Ovary (tissue), 9 donors: ENCODE measurements around the gene SMYD2. TPM values are rescaled to one million over a fixed set of nuclear protein-coding genes. Genes with fewer than 3 reads are reported as not detected.

Source experiments
- DNase-seq, 5 donors: peaks; one replicate each; pipeline ENCODE4 v3.0.0-alpha.2; 2019 to 2020
- H3K27ac ChIP-seq, 2 donors: fragments of 200-600 bp; one replicate each; pipeline versions ENCODE4 v1.5.1 to v1.8.0; 2019 to 2022
- H3K27me3 ChIP-seq: fragments of 200-600 bp; one replicate; pipeline ENCODE4 v1.8.0; 2022
- H3K36me3 ChIP-seq: fragments of 200-600 bp; sonication (generic); one replicate; pipeline ENCODE4 v1.5.1; 2019
- H3K4me1 ChIP-seq: one replicate; pipeline ENCODE4 v1.8.1; 2013; ENCODE audit warnings: mild to moderate bottlenecking, moderate library complexity; ENCODE audit not compliant: insufficient read depth
- H3K4me3 ChIP-seq: fragments of 200-600 bp; sonication (generic); one replicate; pipeline ENCODE4 v1.5.1; 2017
- H3K9me3 ChIP-seq, 2 donors: fragments of 200-600 bp in 1 of 2; sonication (generic) in 1 of 2; one replicate each; pipeline versions ENCODE4 v1.5.1 to v1.8.1; 2013 to 2019; ENCODE audit warnings: mild to moderate bottlenecking in 1 of 2, moderate library complexity in 1 of 2
- CTCF ChIP-seq, 3 donors: fragments of 450-650 bp in 2 of 3; fragments of 200-600 bp in 1 of 3; IDR thresholded peaks; one replicate each; pipeline versions ENCODE4 v1.5.1 to v1.8.0; 2016 to 2022; ENCODE audit warnings: antibody characterized with exemption in 3 of 3, mild to moderate bottlenecking in 1 of 3
- EP300 ChIP-seq: sonication (generic); formaldehyde crosslinking; IDR thresholded peaks from one replicate; pipeline ENCODE4 v1.6.1; 2017; ENCODE audit warnings: antibody characterized with exemption
- POLR2A ChIP-seq: fragments of 450-650 bp; IDR thresholded peaks from one replicate; pipeline ENCODE4 v1.6.1; 2017; ENCODE audit warnings: antibody characterized with exemption, mild to moderate bottlenecking, moderate library complexity
- WGBS, 3 donors: extraction: QIAGEN DNeasy Blood & Tissue Kit in 1 of 3; methylation state at CpG; one replicate each; pipeline versions ENCODE4 v1.1.5 to v1.1.7; 2013 to 2017; 5-methylcytosine and 5-hydroxymethylcytosine counted together
- intact Hi-C, 4 donors: fragments of 100-400 bp; cut with DNase I; formaldehyde crosslinking; loops; one replicate each; pipeline versions ENCODE4 v1.11.0 to v1.15.1; 2022 to 2023
- polyA plus RNA-seq, 2 donors: library from polyadenylated mRNA; stranded (reverse); fragments of 200-250 nt in 1 of 2; fragments of 350-450 nt in 1 of 2; fragmentation: Illumina TruSeq in 1 of 2; extraction: RNeasy Lipid Tissue Mini Kit (QIAGEN cat#74804) in 1 of 2; gene quantifications; one replicate each; pipeline ENCODE4 v1.2.3, GENCODE V29; 2013 to 2014
- total RNA-seq, 7 donors: library from RNA; depleted of rRNA in 2 of 7; stranded (reverse); fragments of >200 nt in 2 of 7; fragmentation: NEBNext Ultra II Directional in 3 of 7; extraction: Animal tissue kit (Norgen Biotek cat#: 25700) in 3 of 7; gene quantifications; one replicate each; pipeline versions ENCODE4 v1.1.0 to v1.2.4, GENCODE V29; 2016 to 2023
- donor health status: DM: no; HTN: no; CAD: no; lungs with moderate emphysema.
- donor health status: DM: no; HTN: no; CAD: no.
- donor health status: Bipolar disorder and iron deficiency.
- donor health status: DM: yes; HTN: yes; CAD: no.
- donor health status: DM: no; HTN: no; CAD: no.
- donor health status: DM: yes; HTN: yes; CAD: no.

Gene SMYD2
- total and polyA plus RNA-seq, 9 donors, result 14.6 to 50.3 (median 17.2) TPM

- intact Hi-C loops, result no loop called here
- Histone ChIP-seq H3K4me3 (no peak overlapping the region), H3K27ac (no peak overlapping the region), H3K9me3 (no peaks in the 10 kb centered on the region), H3K27me3 (no peaks in the 10 kb centered on the region), H3K36me3 (no peaks in the 10 kb centered on the region), H3K4me1 (peaks cover 3% of the 10 kb centered on the region)
- no peak for DNase-seq
- TF ChIP-seq EP300 (no peak), CTCF (IDR thresholded peaks at IDR 0.05) (no peak), POLR2A (no peak)
- 91 to 96% (median 91%) methylated on average over 5 of the region's 5 CpGs for WGBS, 3 donors
Measured at GRCh38 chr1:214316593-214316992, 35.6 kb downstream of the SMYD2 start.

GRCh38 chr1:214317300-214317699, 36.3 kb downstream of the SMYD2 start:
- TF ChIP-seq EP300 (no peak), CTCF (IDR thresholded peaks at IDR 0.05) (no peak), POLR2A (no peak)
- no peak for DNase-seq
- H3K27ac ChIP-seq, result no peak overlapping the region
- no peak overlapping the region for H3K4me3 ChIP-seq
- no peaks in the 10 kb centered on the region for H3K36me3 ChIP-seq
- 71 to 79% (median 78%) methylated on average over 4 of the region's 4 CpGs for WGBS, 3 donors
- H3K9me3 ChIP-seq, result no peaks in the 10 kb centered on the region
- intact Hi-C loops, result no loop called here
- H3K4me1 ChIP-seq, result peaks cover 3% of the 10 kb centered on the region
- H3K27me3 ChIP-seq, result no peaks in the 10 kb centered on the region

GRCh38 chr1:214317734-214318133, 36.8 kb downstream of the SMYD2 start:
- Histone ChIP-seq H3K9me3 (no peaks in the 10 kb centered on the region), H3K27ac (no peak overlapping the region), H3K4me3 (no peak overlapping the region), H3K4me1 (peaks cover 2% of the 10 kb centered on the region), H3K36me3 (no peaks in the 10 kb centered on the region), H3K27me3 (no peaks in the 10 kb centered on the region)
- no peak for TF ChIP-seq EP300
- no peak for TF ChIP-seq POLR2A
- no peak for TF ChIP-seq CTCF (IDR thresholded peaks at IDR 0.05)
- intact Hi-C loops, result no loop called here
- WGBS, 3 donors, result 81 to 87% (median 86%) methylated on average over 5 of the region's 5 CpGs
- DNase-seq, result no peak

- no peaks in the 10 kb centered on the region for H3K27me3 ChIP-seq
- H3K9me3 ChIP-seq, result no peaks in the 10 kb centered on the region
- H3K4me3 ChIP-seq, result no peak overlapping the region
- H3K36me3 ChIP-seq, result no peaks in the 10 kb centered on the region
- intact Hi-C loops, result no loop called here
- H3K27ac ChIP-seq, result no peak overlapping the region
- DNase-seq, result no peak
- TF ChIP-seq CTCF (IDR thresholded peaks at IDR 0.05) (no peak), POLR2A (no peak), EP300 (no peak)
- 43 to 64% (median 61%) methylated on average over 6 of the region's 6 CpGs for WGBS, 3 donors
- peaks cover 2% of the 10 kb centered on the region for H3K4me1 ChIP-seq
Measured at GRCh38 chr1:214318356-214318755, 37.4 kb downstream of the SMYD2 start.
